SHP77 (cell line): Measurements from ENCODE around the gene SRGAP1.
"Not testable (repeated sequence)": the region's sequence is repeated elsewhere in the genome, so short reads cannot be mapped to it uniquely, and the experiment has no call there.

ENCODE experiments used
- DNase-seq, 2 experiments: peaks; one replicate each; lab custom pipeline; 2025; lab: John Stamatoyannopoulos, UW

The SRGAP1 gene

GRCh38 chr12:64053117-64053516 is 208.6 kb downstream of the SRGAP1 start:
- no peak for DNase-seq

GRCh38 chr12:64054079-64054520 is 209.6 kb downstream of the SRGAP1 start:
- DNase-seq: no peak

GRCh38 chr12:64056741-64057140 is 212.2 kb downstream of the SRGAP1 start:
- no peak for DNase-seq

- DNase-seq: no peak
Observed at GRCh38 chr12:64057706-64058105, 213.2 kb downstream of the SRGAP1 start.

- no peak for DNase-seq
Observed at GRCh38 chr12:64058541-64059265, 214.2 kb downstream of the SRGAP1 start.

- DNase-seq: no peak
Observed at GRCh38 chr12:64059685-64060084, 215.2 kb downstream of the SRGAP1 start.

- DNase-seq: no peak
Observed at GRCh38 chr12:64061868-64062375, 217.4 kb downstream of the SRGAP1 start.

- DNase-seq: no peak
Observed at GRCh38 chr12:64063121-64063520, 218.6 kb downstream of the SRGAP1 start.

GRCh38 chr12:64064240-64064639 is 219.7 kb downstream of the SRGAP1 start:
- no peak for DNase-seq

GRCh38 chr12:64064706-64065105 is 220.2 kb downstream of the SRGAP1 start:
- no peak for DNase-seq

- DNase-seq: no peak
Observed at GRCh38 chr12:64065881-64066451, 221.5 kb downstream of the SRGAP1 start.

- DNase-seq: no peak
Observed at GRCh38 chr12:64066776-64067175, 222.3 kb downstream of the SRGAP1 start.

- DNase-seq: no peak
Observed at GRCh38 chr12:64070454-64070853, 226.0 kb downstream of the SRGAP1 start.

- DNase-seq: no peak
Observed at GRCh38 chr12:64072916-64073575, 228.5 kb downstream of the SRGAP1 start.

GRCh38 chr12:64076565-64076964 is 232.1 kb downstream of the SRGAP1 start:
- DNase-seq: not testable (repeated sequence)

GRCh38 chr12:64077922-64078321 is 233.4 kb downstream of the SRGAP1 start:
- DNase-seq: no peak

- DNase-seq: no peak
Observed at GRCh38 chr12:64080319-64081007, 236.0 kb downstream of the SRGAP1 start.

GRCh38 chr12:64081008-64081404 is 236.5 kb downstream of the SRGAP1 start:
- DNase-seq: no peak

GRCh38 chr12:64082116-64082515 is 237.6 kb downstream of the SRGAP1 start:
- DNase-seq: no peak

GRCh38 chr12:64082866-64083268 is 238.4 kb downstream of the SRGAP1 start:
- peak; percentile 33 to 43 for DNase-seq

- DNase-seq: peak; percentile 33 to 52
Observed at GRCh38 chr12:64083285-64084210, 239.0 kb downstream of the SRGAP1 start.
